ENCODE results near the gene OR52K2. TPM values are rescaled to one million over a fixed set of nuclear protein-coding genes. Genes with fewer than 3 reads are reported as not detected.
"Not testable (repeated sequence)": the region's sequence is repeated elsewhere in the genome, so short reads cannot be mapped to it uniquely, and the experiment has no call there.

The OR52K2 gene
- total RNA-seq, 1 experiment from 2014 or later, result not detected

GRCh38 chr11:4466871-4467442, 17.9 kb downstream of the OR52K2 start:
- in situ Hi-C loops (cut with HindIII; ENCODE audit: low pct_unique_long_range_greater_than_20kb, low sequenced_read_pairs), result no loop called here
- no peak for DNase-seq (ENCODE audit: low read depth, low spot score)

GRCh38 chr11:4467811-4468606, 18.9 kb downstream of the OR52K2 start:
- in situ Hi-C loops (cut with HindIII; ENCODE audit: low pct_unique_long_range_greater_than_20kb, low sequenced_read_pairs), result no loop called here
- DNase-seq (ENCODE audit: low read depth, low spot score), result no peak

- in situ Hi-C loops (cut with HindIII; ENCODE audit: low pct_unique_long_range_greater_than_20kb, low sequenced_read_pairs), result no loop called here
- no peak for DNase-seq (ENCODE audit: low read depth, low spot score)
These were observed 30.5 kb downstream of the OR52K2 start for GRCh38 chr11:4479644-4480043.

DNA sequence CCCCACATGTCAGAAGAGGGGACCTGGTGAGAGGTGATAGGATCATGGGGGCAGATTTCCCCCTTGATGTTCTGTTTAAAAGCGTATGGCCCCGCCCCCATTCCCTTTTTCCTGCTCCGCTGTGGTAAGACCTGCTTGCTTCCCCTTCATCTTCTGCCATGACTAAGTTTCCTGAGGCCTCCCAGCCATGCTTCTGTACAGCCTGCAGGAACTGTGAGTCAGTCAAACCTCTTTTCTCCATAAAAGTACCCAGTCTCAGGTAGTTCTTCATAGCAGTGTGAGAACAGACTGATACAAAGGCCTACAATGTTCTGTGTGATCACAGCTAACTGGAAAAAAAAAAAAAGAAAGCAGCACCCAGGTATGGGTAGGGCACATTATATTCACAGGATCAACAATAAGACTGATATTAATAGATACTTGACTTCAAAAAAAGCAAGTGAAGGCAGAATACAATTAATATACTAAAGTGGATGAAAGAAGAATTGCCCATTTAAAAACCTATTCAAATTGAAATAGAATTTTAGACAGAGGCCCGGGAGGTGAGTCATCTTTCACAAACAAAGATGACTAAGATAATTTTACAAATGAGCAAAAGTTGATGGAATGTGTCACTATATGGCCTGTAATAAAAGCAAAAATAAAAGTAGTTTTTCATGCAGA, 31.6 kb downstream of the OR52K2 start:
- in situ Hi-C loops (cut with HindIII; ENCODE audit: low pct_unique_long_range_greater_than_20kb, low sequenced_read_pairs), result no loop called here
- no peak for DNase-seq (ENCODE audit: low read depth, low spot score)

DNA sequence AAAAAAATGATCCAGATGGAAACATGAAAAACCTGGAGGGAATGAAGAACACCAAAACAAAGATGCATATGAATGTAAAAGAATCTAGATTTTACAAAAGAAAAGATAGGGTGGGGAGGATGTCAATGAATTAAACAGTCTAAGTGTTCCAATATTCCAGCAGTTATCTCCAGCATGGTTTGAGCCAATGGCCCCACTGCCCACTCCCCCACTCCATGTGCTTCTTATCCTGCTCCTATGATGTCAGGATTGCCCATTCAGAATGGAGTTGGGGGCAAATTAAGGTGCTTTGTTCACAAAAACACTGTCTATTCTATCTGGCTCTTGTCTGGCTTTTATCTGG, 32.1 kb downstream of the OR52K2 start:
- DNase-seq (ENCODE audit: low read depth, low spot score), result no peak

GRCh38 chr11:4482445-4482844, 33.4 kb downstream of the OR52K2 start, which contains the start of gene OR52K1:
TSS of gene OR52K1 (plus strand) at chr11:4482646. CDS start at chr11:4488901, 6,255 bp downstream.
- in situ Hi-C loops (cut with HindIII; ENCODE audit: low pct_unique_long_range_greater_than_20kb, low sequenced_read_pairs), result no loop called here
- no peak for DNase-seq (ENCODE audit: low read depth, low spot score)

More for the DNA sequence above, 32.1 kb downstream of the OR52K2 start:
- in situ Hi-C loops (cut with HindIII; ENCODE audit: low pct_unique_long_range_greater_than_20kb, low sequenced_read_pairs), result no loop called here

- in situ Hi-C loops (cut with HindIII; ENCODE audit: low pct_unique_long_range_greater_than_20kb, low sequenced_read_pairs), result no loop called here
These were observed 35.2 kb downstream of the OR52K2 start for GRCh38 chr11:4484310-4484709.

DNA sequence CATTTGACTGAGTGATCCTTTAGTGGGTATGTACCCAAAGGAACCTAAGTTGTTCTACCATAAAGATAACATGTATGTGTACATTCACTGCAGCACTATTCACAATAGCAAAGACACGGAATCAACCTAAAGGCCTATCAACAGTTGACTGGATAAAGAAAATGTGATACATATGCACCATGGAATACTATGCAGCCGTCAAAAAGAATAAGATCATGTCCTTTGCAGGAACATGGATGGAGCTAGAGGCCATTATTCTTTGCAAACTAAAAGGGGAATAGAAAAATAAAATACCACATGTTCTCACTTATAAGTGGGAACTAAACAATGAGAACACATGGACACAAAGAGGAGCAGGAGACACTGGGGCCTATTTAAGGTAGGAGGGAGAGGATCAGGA, 42.3 kb downstream of the OR52K2 start:
- DNase-seq (ENCODE audit: low read depth, low spot score); in situ Hi-C loops (cut with HindIII; ENCODE audit: low pct_unique_long_range_greater_than_20kb, low sequenced_read_pairs): not testable (repeated sequence)

More at GRCh38 chr11:4484310-4484709, 35.2 kb downstream of the OR52K2 start:
- DNase-seq (ENCODE audit: low read depth, low spot score), result no peak

GRCh38 chr11:4491878-4492606, 42.9 kb downstream of the OR52K2 start:
- DNase-seq (ENCODE audit: low read depth, low spot score), result no peak
- in situ Hi-C loops (cut with HindIII; ENCODE audit: low pct_unique_long_range_greater_than_20kb, low sequenced_read_pairs), result no loop called here

DNA sequence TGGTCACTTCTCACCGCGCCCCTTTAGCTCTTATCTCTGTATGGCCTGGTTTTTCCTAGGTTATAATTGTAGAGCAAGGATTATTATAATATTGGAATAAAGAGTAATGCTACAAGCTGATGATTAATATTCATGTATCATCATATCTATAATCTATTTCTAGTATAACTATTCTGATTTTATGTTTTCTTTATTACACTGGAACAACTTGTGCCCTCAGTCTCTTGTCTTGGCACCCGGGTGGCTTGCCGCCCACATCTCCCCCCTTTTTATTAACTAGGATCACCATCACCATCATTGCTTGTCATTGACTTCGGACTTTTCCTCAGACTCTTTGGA, 44.4 kb downstream of the OR52K2 start:
- in situ Hi-C loops (cut with HindIII; ENCODE audit: low pct_unique_long_range_greater_than_20kb, low sequenced_read_pairs), result no loop called here
- no peak for DNase-seq (ENCODE audit: low read depth, low spot score)

DNA sequence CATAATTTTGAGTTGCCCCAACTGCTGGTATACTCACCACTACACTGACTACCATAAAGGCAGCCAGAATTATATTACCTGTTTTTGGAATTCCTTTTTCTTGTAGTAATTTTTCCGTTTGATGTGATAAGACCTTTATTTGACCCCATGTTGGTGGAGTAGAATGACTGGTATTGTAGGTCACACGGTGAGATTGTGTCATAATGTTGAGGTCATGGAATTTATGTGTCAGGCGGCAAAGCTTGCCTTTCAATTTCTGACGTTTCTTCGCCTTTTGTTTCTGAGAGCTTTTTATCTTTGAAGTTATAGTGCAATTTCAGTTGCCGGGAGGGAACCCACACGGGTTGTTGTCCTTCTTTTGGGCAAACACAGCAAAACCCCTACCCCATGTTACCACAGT, 46.4 kb downstream of the OR52K2 start:
- in situ Hi-C loops (cut with HindIII; ENCODE audit: low pct_unique_long_range_greater_than_20kb, low sequenced_read_pairs), result no loop called here
- DNase-seq (ENCODE audit: low read depth, low spot score), result peak; percentile 25

DNA sequence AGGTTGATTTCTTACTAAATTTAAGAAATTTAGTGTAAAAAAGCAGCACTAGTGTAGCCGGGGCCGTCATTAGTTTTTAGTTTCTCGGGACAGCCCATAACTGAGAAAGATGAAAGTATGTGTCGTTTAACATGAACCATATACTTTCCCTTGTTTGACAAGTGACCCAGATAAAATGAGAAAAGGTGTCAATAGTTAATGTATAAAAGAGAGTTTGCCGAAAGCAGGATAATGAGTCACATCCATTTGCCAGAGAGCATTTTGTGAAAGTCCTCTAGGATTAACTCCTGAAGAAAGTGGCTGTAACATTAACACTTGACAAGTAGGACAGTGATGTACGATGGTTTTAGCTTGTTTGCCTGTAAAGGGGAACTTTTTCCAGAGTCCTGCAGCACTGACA, 46.9 kb downstream of the OR52K2 start:
- in situ Hi-C loops (cut with HindIII; ENCODE audit: low pct_unique_long_range_greater_than_20kb, low sequenced_read_pairs), result no loop called here
- no peak for DNase-seq (ENCODE audit: low read depth, low spot score)

DNA sequence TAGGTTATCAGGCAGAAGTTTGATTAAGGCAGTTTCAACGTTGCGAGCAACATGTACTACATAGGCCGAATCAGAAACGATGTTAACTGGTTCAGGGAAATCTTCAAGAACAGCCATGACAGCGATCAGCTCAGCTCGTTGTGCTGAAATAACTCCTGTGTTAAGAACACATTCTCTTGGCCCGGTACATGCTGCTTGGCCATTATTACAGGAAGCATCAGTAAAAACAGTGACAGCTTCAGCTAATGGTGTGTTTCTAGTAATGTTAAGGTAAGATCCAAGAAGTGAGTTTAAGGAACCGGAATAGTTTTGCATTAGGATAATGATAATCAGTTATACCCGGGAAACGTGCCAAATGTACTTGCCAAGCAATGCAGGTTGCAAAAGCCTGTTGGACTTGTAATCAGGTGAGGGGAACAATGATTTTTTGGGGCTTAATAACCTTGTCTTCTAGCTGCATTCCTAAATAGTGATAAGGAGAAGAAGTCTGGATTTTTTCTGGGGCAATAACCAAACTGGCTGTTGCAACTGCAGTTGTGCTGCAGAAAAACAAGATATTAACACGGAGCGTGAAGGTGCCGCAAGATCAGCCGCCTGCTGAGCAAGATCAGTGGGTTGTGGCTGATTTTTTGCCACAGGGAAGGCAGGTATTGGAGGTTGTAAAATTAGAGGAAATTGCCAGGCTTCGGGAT, 47.6 kb downstream of the OR52K2 start:
- DNase-seq (ENCODE audit: low read depth, low spot score), result no peak
- in situ Hi-C loops (cut with HindIII; ENCODE audit: low pct_unique_long_range_greater_than_20kb, low sequenced_read_pairs), result no loop called here

Other genes starting within 250 kb of the OR52K2 start
- not detected in 2 replicates for gene OR52B4, start 80.9 kb upstream of the OR52K2 start, total RNA-seq (2014; rRNA removed; shearing (Covaris generic))
- gene TRIM21, start 55.6 kb upstream of the OR52K2 start, total RNA-seq (2014; rRNA removed; shearing (Covaris generic)), result 14.2 and 15.2 TPM in 2 replicates
- gene OR52K1, start 33.4 kb downstream of the OR52K2 start, total RNA-seq (2014; rRNA removed; shearing (Covaris generic)), result not detected in 2 replicates
- gene OR52M1, start 95.9 kb downstream of the OR52K2 start, total RNA-seq (2014; rRNA removed; shearing (Covaris generic)), result not detected in 2 replicates
- gene OR52I2, start 132.4 kb downstream of the OR52K2 start, total RNA-seq (2014; rRNA removed; shearing (Covaris generic)), result not detected in 2 replicates
- not detected in 2 replicates for gene OR52I1, start 144.7 kb downstream of the OR52K2 start, total RNA-seq (2014; rRNA removed; shearing (Covaris generic))
- 8.8 and 12.2 TPM in 2 replicates for gene TRIM68, start 158.9 kb downstream of the OR52K2 start, total RNA-seq (2014; rRNA removed; shearing (Covaris generic))
- not detected in 2 replicates for gene OR51D1, start 188.2 kb downstream of the OR52K2 start, total RNA-seq (2014; rRNA removed; shearing (Covaris generic))
- gene OR51E1, start 194.7 kb downstream of the OR52K2 start, total RNA-seq (2014; rRNA removed; shearing (Covaris generic)), result not detected in 2 replicates
- gene OR51E2, start 248.6 kb downstream of the OR52K2 start, total RNA-seq (2014; rRNA removed; shearing (Covaris generic)), result not detected in 2 replicates

All from SK-MEL-5 (cell line).